NB4 (cell line): Measurements from ENCODE around the gene TM4SF5.

ENCODE experiments used
- DNase-seq: peaks from one replicate; pipeline ENCODE4 v3.0.0; 2010; ENCODE audit warnings: low read depth
- H3K4me3 ChIP-seq: one replicate; pipeline ENCODE4 v1.5.1; 2011; ENCODE audit warnings: mild to moderate bottlenecking, low read depth, low read length, moderate library complexity
- CTCF ChIP-seq: IDR thresholded peaks from one replicate; pipeline ENCODE4 v1.5.1; 2012; ENCODE audit warnings: low read depth, low read length
- MYC ChIP-seq: IDR thresholded peaks from 2 replicates; pipeline ENCODE4 v1.6.1; 2011; ENCODE audit warnings: low read depth, low read length
- POLR2A ChIP-seq: IDR thresholded peaks from 2 replicates; pipeline ENCODE4 v1.6.1; 2011; ENCODE audit warnings: mild to moderate bottlenecking; ENCODE audit not compliant: insufficient read length; ENCODE audit errors: extremely low read depth
- TF ChIP-seq, protein P1 (sequence below): IDR thresholded peaks from 2 replicates; pipeline ENCODE4 v1.6.1; 2011; ENCODE audit warnings: low read depth, low read length

TM4SF5 gene

GRCh38 chr17:4795168-4795567, 23.5 kb downstream of the TM4SF5 start:
- TF ChIP-seq, protein P1, sequence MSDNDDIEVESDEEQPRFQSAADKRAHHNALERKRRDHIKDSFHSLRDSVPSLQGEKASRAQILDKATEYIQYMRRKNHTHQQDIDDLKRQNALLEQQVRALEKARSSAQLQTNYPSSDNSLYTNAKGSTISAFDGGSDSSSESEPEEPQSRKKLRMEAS = no peak
- no peak for TF ChIP-seq CTCF
- TF ChIP-seq MYC = no peak
- TF ChIP-seq POLR2A = no peak
- no peak for DNase-seq
- H3K4me3 ChIP-seq = no peak overlapping the region

GRCh38 chr17:4796552-4796920, 24.9 kb downstream of the TM4SF5 start:
- peak; percentile 31 for DNase-seq
- peak overlapping the region; percentile 98 for H3K4me3 ChIP-seq
- no peak for TF ChIP-seq CTCF
- TF ChIP-seq MYC = no peak
- TF ChIP-seq, protein P1 = no peak
- no peak for TF ChIP-seq POLR2A

GRCh38 chr17:4800462-4801196, 28.9 kb downstream of the TM4SF5 start:
- TF ChIP-seq CTCF = no peak
- no peak for TF ChIP-seq POLR2A
- TF ChIP-seq, protein P1 = no peak
- no peak for TF ChIP-seq MYC
- no peak for DNase-seq
- no peak overlapping the region for H3K4me3 ChIP-seq

DNA sequence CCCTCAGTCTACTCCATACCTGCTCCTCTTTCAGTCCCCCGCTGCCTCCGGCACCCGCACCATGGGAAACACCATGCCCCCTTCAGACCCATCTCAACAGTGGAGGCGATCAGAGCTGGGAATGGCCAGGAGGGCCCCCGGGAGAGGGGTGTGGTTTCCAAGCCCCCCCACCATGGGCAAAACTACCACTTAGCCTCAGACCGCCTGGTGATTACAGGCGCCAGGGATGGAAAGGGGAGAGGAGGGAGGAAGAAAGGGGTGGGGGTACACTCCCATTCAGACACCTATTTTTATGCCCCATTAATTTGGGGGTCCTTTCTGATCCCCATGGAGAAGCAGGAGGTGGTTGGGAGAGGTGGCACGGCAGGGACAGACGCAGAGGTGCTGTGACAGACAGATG, 30.5 kb downstream of the TM4SF5 start, which contains the start of gene C17orf114:
Gene C17orf114, minus strand, starts transcription at position 101 of the 400 bp plus-strand sequence.
- H3K4me3 ChIP-seq = no peak within 1 kb of the TSS
- TF ChIP-seq, protein P1 = no peak
- no peak for TF ChIP-seq CTCF
- no peak for TF ChIP-seq MYC
- TF ChIP-seq POLR2A = no peak
- DNase-seq = no peak

DNA sequence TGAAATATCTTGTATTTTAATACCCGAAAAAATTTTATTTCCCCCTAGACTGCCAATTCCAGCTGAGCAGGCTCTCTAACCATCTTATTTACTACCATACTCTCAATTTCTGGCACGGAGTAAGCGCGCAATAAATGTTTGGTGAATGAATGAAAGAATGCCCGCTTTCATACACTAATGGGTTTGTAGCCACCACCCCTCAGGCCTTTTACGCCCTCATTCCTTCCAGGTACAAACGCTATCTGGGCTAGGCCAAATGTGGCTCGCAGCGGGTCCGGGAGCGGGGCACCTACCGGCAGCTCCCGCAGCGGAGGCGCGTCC, 34.7 kb downstream of the TM4SF5 start:
- no peak for DNase-seq
- no peak for TF ChIP-seq POLR2A
- TF ChIP-seq MYC = no peak
- no peak for TF ChIP-seq CTCF
- TF ChIP-seq, protein P1 = no peak
- H3K4me3 ChIP-seq = peak overlapping the region; percentile 63
